HG03460 (cell line): ENCODE measurements around the gene RCVRN.

ENCODE experiments used
- ATAC-seq: cut with Tn5 transposase; IDR thresholded peaks from one replicate; pipeline ENCODE4 v1.9.1; 2021; ENCODE audit not compliant: unreplicated experiment

Gene RCVRN

DNA sequence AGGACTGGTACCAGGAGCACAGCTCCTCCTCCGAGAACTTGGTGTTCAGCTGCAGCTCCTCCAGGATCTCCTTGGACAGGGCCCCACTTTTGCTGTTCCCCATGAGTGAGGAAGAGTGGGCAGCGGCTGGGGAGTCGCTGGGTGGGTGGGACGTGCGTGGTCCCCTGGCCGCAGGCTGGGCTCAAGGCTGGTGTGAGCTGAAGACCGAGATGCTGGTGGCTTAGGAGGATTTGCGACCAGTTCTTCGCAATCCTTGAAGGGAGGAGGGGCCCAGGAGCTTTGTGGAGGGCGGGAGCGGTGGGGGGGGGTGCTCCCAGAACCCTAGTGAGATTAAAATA lies at the start of gene RCVRN:
RCVRN (minus strand) TSS at position 194 of the 338 bp plus-strand sequence; CDS start at position 103, 91 bp downstream.
- ATAC-seq: no peak

DNA sequence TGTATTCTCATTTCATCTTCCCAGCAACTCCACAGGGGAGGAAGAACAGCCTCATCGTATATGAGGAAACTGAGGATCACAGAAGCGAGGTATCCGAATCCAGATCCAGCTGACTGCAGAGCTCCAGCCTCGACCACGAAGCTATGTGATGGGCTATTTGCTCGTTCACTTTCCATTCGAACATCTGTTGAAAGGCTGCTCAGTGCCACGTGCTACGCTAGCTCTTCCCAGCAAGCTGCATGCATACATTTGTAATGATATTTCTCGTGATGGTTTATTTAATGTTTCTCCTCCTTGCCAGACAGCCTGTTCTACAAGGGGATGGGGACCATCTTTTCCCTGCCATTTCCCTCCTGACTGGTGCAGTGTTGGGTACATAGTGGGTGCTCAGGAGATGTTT lies 48.4 kb upstream of the RCVRN start:
- no peak for ATAC-seq

DNA sequence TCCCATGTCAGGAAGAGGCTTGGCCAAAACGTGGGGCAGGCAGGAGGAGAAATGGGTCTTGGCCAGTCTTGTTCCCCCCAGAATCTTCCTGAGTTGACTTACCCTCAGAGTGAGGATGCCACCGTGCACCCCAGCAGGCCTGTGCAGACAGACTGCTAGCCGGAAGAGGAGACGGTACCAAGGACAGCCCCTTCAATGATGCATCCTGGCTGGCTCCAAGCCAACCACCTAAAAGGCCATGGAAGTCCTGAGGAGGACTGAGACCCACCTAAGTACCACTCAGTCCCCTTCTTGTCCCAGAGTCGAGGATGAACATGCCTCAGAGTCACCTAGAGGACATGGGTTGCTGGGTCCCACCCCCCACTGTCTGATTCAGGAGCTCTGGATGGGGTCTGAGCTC lies 46.7 kb upstream of the RCVRN start:
- ATAC-seq: no peak

DNA sequence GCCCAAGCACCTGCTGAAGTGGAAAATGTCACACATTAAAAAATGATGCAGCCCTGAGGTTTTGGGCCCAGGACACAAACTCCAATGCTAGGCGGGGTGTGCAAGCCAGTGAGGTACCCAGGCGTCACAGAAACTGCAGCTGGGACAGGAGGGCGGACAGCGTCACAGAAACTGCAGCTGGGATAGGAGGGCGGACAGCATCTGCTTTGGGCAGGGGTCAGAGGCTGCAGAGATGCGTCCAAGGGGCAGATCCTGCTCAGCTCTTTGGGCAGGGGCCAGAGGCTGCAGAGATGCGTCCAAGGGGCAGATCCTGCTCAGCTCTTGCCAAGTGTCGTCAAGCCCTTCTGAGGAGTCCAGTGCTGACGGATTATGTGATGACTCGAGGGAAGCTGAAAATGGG lies 43.9 kb upstream of the RCVRN start:
- ATAC-seq: no peak

DNA sequence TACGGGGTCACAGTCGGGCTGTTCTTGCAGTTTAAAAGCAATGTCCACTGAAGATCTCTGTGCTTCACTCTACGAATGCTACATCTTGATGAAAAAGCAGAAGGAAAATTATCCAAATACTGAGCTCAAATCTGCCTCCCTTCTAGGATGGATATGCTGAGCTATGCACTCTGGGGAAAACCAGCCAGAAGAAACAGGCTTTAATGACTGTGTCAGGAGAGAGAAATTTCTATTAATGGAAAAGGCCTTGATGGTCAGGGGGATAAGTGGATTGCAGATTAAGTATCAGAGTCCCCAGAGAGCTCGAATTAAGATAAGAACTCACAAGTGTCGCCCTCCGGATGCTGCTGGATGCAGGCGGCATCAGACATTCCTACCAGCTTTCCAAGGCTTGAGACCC lies 39.6 kb upstream of the RCVRN start:
- ATAC-seq: no peak

DNA sequence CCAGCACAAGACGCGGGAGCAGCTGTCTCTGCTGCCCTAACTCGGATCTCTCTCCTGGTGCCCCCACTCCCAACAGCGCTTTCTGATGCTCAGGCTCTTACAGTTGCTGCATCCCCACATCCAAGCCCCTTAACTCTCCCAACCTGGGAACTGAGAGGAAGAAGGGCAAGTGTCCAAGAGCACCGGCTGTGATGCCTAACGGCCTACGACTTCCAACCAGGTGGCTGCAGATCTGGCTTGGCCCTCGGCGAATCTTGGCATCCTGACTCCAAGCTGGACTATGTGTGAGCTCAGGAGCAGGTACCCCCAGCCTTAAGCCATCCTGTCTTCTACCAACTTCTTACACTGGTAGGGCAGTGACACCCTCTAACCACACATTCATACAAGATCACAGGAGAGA lies 38.3 kb upstream of the RCVRN start:
- ATAC-seq: no peak

DNA sequence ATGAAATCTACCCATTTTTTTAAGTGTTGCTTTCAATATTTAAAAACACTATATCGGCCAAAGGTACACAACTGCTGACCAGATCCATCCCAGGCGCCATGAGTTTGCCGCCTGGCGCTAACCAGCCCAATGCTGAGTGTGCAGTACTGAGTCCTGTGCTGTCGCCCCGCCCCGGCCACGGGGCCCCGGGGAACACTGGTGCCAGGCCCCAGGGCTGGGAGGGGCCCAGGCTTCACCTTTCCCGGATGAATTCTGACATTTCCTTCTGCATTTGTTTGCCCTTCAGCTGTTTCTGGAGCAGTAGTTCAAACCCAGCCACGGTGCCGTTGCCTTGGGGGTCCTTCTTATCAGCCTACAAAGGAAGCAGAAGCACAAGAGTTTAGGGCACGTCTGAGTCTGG lies 37.8 kb upstream of the RCVRN start:
- ATAC-seq: no peak

DNA sequence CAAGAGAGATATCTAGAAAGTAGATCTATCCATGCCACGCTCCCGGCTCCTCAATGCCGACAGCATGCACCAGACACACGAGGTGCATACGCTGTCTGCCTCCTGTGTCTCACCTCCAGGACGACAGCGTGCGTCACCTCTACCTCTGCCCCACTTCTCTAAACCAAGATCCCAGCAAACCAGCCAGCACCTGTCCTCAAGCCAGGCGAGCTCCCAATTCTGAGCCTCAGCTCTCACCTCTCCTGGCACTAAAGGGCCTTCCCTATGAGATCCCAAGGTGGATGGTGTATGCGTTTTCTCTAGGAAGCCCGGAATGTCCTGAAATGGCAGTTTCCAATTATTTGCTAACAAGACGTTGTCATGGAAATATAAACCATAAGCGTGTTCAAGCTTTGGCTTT lies 36.2 kb upstream of the RCVRN start:
- no peak for ATAC-seq

DNA sequence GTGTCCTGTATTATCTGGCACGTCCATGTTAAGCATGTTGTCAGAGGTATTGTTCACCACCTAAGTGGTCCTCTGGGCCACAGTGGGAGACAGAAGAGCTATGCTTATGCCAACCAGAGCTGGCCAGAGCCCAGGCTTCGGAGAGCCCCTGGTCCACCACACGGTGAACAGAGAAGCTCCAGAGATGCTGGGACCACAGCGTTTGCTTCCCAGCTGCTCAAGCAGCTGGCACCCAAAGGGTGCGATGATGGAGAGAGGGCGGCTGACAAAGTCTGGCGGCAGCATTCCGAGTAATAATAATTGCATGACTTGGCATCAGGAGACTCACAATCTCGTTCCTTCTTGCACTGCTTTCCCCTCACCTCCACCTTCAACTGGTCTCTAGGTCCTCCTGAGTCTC lies 35.8 kb upstream of the RCVRN start:
- no peak for ATAC-seq

DNA sequence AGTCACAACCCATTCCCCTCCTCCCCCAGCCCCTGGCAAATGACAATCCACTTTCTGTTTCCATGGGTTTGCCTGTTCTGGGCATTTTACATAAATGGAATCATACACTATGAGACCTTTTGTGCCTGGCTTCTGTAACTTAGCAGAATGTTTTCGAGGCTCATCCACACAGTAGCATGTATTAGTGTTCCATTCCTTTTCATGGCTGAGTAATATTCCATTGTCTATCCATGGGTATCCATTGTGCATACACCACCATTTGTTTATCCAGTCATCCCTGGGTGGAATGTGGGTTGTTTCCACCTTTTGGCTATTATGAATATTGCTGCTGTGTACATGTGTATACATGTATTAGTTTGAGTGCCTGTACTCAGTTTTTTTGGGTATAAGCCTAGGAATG lies 33.7 kb upstream of the RCVRN start:
- no peak for ATAC-seq

DNA sequence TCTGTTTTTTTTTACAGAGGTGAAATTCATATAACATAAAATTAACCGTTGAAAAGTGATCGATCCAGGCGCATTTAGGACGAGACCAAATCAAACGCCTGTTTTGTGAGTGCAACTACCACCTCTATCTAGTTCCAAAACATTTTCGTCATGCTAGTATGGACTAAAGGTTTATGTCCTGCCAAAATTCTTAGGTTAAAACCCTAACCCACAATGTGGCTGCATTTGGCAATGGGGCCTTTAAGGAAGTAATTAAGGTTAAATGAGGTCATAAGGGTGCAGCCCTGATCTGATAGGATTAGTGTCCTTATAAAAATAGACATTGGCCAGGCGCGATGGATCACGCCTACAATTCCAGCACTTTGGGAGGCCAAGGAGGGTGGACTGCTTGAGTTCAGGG lies 32.8 kb upstream of the RCVRN start:
- no peak for ATAC-seq

DNA sequence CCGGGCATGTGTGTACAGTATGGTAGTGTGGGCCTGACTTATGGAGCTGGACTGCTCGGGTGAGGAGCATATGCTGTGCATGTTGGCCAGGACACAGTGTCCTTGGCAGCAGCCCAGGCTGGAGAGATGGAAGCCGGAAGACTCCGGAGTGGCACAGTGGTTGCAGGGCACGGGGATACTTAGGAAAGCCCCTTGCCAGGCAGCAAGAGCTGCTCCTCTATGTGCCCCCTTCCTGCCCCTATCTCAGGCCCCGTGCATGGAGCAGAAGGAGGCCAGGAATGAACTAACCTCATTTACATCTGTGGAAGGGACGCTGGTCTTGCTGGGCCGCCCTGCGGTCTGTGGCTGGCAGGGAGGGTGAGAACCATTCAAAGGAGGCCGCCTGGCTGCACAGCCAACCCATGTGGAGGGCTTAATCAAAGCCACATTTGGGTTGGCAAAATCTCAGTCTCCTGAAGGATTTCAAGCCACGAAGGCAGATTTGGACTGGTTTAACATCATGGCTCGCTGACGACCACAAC lies 32.2 kb upstream of the RCVRN start:
- no peak for ATAC-seq

DNA sequence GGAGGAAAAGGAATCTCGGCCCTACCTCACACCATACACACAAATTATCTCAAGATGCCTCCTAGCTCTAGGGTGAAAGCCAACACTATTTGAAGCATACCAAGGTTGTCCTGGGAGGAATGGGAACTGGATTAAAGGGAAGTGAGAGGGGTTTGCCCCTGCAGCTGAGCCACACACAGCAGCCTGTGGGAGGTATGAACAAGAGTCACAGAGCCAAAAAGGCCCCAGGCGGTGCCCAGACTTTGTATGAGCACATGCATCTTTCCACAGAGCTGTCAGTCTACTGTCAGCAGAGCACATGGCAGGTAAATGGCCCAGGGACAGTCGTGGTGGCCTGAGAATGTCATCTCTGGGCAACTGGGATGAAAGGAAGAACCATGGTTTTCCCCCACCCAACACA lies 31.0 kb upstream of the RCVRN start:
- no peak for ATAC-seq

DNA sequence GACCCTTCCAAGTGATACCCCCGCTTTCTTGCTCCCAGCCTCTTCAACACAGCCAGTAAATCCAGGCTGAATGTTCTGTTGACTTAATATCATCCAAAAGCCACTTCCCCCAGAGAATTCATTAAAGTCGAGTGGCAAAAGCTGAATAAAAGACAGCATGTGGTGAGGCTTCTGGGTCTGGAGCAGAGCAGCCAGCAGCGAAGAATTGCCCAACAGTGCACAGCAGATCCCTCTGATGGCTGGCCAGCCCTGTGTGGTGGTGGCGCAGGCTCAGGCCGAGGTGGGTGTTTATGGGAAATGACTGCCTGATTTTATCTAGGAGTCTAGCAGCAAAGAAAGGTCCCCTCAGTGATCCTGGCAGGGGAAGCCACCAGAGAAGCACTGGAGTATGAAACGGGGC lies 30.3 kb upstream of the RCVRN start:
- ATAC-seq: no peak

DNA sequence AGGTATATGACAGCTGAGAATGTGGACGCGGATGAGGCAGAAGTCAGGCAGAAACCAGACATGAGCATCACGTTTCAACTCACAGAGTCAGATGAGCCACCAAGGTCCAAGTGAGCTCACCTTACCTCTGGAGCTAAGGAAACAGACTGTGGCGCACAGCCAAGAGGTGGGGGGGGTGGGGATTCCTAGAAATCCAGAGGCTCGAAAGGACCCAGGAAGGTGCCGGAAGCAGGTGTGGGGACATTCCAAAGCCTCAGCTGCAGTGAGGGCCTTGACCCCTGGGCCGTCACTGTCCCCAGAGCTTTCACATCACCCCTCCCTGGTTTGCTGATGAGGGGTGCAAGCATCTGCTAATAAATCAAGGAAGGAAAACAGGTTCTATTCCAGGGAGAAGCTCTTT lies 29.3 kb upstream of the RCVRN start:
- no peak for ATAC-seq

DNA sequence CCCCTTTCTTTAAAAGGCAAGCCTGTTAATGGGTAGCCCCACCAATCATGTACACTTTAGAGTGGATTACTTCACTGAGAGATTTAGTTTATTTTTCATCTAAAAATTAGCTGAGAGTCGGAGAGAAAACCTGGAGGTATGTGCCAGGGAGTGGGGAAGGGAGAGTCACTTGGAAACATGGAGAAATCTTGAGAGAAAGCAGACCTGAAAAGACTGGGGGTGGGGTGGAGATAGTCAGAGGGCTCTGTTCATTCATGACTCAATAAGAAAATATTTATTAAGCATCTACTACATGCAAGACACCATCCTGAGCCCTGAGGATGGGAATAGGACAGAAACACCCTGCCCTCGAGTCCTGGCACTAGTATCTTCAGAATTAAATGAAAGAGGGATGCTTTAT lies 27.4 kb upstream of the RCVRN start:
- no peak for ATAC-seq

DNA sequence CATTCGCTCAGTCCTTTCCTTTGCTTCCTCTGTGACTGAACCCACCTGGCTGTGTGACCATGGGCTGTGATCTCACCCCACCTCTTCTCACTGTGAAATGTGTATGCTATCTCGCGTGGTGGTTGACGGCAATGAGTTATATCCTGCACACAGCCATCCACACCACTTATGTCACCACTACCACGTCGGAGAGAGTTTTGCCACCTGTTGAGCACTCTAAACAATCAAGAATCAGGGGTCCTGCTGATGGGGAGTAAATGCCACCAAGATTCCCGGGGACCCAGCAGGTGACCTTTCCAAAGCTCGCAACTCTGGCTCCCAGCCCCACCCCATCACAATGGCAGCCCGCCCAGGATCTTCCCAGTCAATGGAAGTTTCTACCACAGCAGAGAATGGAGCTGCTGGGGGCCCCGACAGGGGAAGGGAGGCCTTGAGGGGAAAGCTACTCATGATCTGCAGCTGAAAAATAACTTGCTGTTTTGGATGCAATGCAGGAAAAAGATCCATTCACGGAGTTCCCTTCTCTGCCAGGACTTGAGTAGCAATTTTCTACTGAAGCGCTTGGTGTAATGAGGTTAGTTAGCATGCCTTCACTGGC lies 26.2 kb upstream of the RCVRN start:
- no peak for ATAC-seq

DNA sequence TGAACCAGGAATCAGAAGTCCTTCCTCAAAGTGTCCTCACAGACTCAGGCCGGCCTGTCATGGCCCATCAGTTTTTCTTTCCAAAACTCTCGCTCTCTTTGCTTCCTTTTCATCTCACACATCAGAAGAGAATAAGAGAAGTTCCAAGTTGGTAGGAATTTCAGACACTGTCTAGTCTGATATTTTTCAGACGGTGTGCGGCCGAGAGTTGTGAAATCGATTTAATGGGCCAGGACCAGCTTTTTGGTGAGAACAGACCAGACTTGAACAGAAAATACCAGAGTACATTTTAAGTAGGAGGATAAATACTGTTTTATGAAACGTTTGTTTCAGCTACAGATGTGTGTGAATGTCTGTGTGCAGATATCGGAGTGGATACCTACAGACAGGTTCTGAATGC lies 24.8 kb upstream of the RCVRN start:
- no peak for ATAC-seq

DNA sequence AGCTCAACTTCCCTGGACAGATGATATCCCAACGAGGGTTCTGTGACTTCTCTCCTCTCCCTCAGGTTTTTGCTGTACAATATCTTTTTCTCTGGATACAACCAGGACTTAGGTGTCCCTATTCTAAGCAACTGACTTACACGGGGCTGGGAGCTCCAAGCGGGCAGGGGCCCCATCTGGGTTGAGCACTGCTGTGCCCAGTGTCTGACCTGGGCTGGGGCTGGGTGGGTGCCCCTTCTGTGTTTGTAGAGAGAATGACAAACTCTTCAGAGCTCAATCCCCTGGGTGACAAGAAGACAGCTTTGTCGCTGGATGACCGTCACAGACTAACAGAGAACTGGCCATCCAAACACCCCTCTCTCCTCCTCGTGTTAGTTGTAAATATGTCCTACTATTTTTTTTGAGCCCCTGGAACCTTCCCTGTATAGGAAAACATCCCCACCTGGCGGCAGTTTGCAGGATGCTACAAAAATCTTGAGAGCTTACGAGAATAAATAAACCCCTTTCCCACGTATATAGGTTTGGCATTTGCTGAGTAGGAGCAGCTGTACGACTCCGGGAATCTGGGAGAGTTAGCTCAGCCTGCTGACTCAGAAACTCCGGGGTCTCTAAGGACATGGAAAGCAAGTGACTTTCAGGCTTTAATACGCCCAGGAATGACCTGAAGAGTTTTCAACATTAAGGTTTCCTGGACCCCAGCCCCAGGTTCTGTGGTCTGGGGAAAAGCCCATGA lies 23.7 kb upstream of the RCVRN start:
- ATAC-seq: no peak

DNA sequence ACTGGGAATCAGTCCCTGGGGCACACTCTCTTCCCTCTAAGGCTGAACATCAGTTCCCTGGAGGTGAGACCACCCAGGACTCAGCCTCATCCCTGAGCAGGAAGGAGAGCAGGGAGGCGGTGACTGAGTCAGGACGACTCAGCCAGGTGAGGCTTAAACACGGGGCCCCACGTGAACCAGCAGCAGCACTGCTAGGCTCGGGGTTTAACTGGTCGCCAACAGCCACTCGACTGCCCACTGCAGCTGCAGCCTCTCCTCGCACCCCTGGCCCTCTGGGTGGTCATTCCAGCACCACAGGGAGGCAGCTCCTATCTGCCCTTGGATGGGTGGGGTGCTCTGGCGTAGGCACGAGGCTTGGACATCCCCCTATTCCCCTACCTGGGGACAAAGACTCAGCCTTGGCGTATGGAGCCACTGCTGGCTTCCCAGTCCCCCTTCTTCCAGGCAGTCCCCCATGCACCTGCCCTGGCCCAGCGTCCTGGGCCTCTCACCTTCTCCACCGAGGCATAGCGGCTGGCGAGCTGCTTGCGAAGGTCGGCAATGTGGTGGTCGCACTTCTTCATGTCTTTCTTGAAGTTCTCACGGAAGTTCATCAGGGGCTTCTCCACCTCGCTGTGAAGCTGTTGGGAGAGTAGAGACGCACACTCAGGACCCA lies 21.2 kb upstream of the RCVRN start:
- ATAC-seq: no peak

DNA sequence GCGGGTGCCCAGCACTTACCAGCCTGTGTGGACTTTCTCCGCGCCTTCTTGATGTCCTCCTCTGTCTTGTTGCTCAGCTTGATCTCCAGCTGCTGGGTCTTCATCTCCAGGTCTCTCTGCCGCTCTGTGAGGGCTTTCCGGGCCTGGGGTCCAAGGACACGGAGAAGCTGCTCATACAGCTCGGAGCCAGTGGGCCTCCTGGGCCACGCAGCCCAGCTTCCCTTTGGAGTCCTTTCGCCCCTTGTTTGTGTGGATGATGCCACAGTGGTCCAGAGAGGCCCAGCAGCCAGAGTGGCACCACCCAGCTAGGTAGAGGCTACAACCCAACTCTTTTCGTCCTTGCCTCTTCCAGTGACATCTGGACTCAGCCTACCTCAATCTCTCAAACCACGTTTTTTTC lies 20.4 kb upstream of the RCVRN start:
- ATAC-seq: no peak

DNA sequence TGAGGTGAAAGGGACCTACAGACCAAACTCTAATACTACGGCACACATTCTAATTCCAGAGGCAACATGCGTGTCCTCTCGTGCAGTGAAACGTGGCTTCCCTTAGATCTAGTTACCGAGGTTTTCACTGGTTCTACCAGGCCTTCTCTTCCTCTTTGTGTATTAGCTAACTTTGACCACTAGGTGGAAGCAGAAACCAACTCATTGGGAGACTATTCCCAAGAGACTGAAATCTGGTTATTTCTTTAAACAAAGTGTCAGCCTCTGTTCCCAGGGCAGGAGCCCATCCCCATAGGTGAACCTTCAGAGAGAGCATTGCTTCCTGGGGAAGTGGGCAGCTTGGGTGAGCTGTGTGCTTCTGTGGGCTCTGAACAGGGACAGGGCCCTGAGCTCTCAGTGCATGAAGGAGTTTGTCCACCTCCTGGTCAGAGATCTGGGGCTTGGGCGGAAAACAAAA lies 19.7 kb upstream of the RCVRN start:
- peak; percentile 59 for ATAC-seq
